ENCODE measurements around the gene AAK1. TPM values are rescaled to one million over a fixed set of nuclear protein-coding genes. Genes with fewer than 3 reads are reported as not detected.

The AAK1 gene
- polyA plus RNA-seq, 1 donor (not counting 4 experiments of a cell fraction or from before 2014, with no cell fraction given), result 12.3 TPM

DNA sequence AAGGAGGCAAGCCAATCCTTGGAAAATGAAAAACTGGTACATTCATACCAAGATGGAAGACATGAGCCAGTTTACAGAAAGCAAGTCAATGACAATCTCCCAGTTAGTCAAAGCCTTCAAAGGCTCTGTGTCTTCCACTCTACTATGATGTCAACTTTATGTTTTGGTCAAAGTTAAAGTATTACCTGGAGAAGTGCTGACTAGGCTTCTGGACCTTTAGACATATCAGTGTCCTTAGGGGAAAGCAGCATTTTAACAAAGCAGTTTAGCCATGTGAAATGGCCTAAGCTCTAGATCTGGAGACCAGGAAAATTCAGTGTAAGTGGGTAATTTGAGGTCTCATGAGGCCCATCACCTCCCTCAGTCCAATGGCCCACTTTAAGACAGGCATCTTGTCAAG lies 30.8 kb downstream of the AAK1 start:
- Histone ChIP-seq H3K4me3 (ENCODE audit: control insufficient read depth in 2 of 3, extremely low read depth in 1 of 3, insufficient read depth in 2 of 3, low read depth in 1 of 3, low read length in 3 of 3) (no peak overlapping the region), H3K9me1 (ENCODE audit: control insufficient read depth, extremely low read depth, insufficient read depth, low read length) (peaks cover 4% of the 10 kb centered on the region), H3K27ac (ENCODE audit: control insufficient read depth, insufficient read depth, low read length) (no peak overlapping the region), H4K20me1 (ENCODE audit: control insufficient read depth, extremely low read depth, insufficient read depth, low read length) (peaks cover 6% of the 10 kb centered on the region), H3K27me3 (ENCODE audit: control insufficient read depth, extremely low read depth, insufficient read depth, low read length) (no peaks in the 10 kb centered on the region), H3K79me2 (ENCODE audit: control insufficient read depth, insufficient read depth, low read length) (peaks cover 36% of the 10 kb centered on the region), H3K4me1 (ENCODE audit: control insufficient read depth, extremely low read depth, insufficient read depth, low read length) (peaks cover 13% of the 10 kb centered on the region), H3K4me2 (ENCODE audit: control insufficient read depth, extremely low read depth, insufficient read depth, low read depth, low read length) (no peak overlapping the region), H2AFZ (ENCODE audit: control insufficient read depth, low read length) (no peak overlapping the region), H3K9ac (ENCODE audit: control insufficient read depth, extremely low read depth, insufficient read depth, low read length) (no peak overlapping the region), H3K9me3 (ENCODE audit: control insufficient read depth, low read depth, low read length) (no peaks in the 10 kb centered on the region), H3K36me3 (ENCODE audit: control insufficient read depth in 2 of 2, extremely low read depth in 1 of 2, insufficient read depth in 2 of 2, low read length in 2 of 2) (peaks cover 0 to 1% of the 10 kb centered on the region in 2 experiments)
- TF ChIP-seq, protein P1, sequence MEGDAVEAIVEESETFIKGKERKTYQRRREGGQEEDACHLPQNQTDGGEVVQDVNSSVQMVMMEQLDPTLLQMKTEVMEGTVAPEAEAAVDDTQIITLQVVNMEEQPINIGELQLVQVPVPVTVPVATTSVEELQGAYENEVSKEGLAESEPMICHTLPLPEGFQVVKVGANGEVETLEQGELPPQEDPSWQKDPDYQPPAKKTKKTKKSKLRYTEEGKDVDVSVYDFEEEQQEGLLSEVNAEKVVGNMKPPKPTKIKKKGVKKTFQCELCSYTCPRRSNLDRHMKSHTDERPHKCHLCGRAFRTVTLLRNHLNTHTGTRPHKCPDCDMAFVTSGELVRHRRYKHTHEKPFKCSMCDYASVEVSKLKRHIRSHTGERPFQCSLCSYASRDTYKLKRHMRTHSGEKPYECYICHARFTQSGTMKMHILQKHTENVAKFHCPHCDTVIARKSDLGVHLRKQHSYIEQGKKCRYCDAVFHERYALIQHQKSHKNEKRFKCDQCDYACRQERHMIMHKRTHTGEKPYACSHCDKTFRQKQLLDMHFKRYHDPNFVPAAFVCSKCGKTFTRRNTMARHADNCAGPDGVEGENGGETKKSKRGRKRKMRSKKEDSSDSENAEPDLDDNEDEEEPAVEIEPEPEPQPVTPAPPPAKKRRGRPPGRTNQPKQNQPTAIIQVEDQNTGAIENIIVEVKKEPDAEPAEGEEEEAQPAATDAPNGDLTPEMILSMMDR (optimal IDR thresholded peaks at IDR 0.05 in 1 of 3, IDR thresholded peaks at IDR 0.05 in 1 of 3, conservative IDR thresholded peaks at IDR 0.05 in 1 of 3; ENCODE audit: extremely low read depth in 1 of 3, insufficient read depth in 2 of 3, low read length in 3 of 3), result no peak
- no peak for TF ChIP-seq EZH2 (IDR thresholded peaks at IDR 0.05; ENCODE audit: low read length)
- dilution Hi-C loops (cut with MboI; ENCODE audit: extremely low pct_ligation_motif_present, low sequenced_read_pairs), result no loop called here
- FAIRE-seq (no peak), DNase-seq (ENCODE audit: low read depth, low spot score) (no peak)

DNA sequence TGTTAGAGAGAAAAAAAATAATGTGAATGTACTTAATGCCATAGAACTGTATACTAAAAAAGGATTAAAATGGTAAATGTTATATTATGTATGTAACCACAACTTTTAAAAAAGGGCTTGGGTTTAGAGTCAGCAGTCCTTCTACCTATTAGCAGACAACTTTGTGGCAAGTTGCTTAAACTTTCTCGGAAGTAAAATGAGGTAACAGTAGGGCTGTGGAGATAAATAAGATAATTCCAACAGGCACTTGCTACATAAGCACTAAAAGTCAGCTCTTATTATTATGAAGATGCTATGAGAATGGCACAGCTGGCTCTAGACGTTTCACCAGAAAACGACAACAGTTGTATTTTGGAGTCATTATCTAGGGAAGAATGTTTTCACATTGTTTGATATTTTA lies 31.3 kb downstream of the AAK1 start:
- Histone ChIP-seq H3K79me2 (ENCODE audit: control insufficient read depth, insufficient read depth, low read length) (peaks cover 38% of the 10 kb centered on the region), H3K9ac (ENCODE audit: control insufficient read depth, extremely low read depth, insufficient read depth, low read length) (no peak overlapping the region), H4K20me1 (ENCODE audit: control insufficient read depth, extremely low read depth, insufficient read depth, low read length) (peaks cover 2% of the 10 kb centered on the region), H3K9me3 (ENCODE audit: control insufficient read depth, low read depth, low read length) (no peaks in the 10 kb centered on the region), H3K27me3 (ENCODE audit: control insufficient read depth, extremely low read depth, insufficient read depth, low read length) (no peaks in the 10 kb centered on the region), H3K9me1 (ENCODE audit: control insufficient read depth, extremely low read depth, insufficient read depth, low read length) (peaks cover 4% of the 10 kb centered on the region), H2AFZ (ENCODE audit: control insufficient read depth, low read length) (no peak overlapping the region), H3K4me3 (ENCODE audit: control insufficient read depth in 2 of 3, extremely low read depth in 1 of 3, insufficient read depth in 2 of 3, low read depth in 1 of 3, low read length in 3 of 3) (no peak overlapping the region), H3K4me2 (ENCODE audit: control insufficient read depth, extremely low read depth, insufficient read depth, low read depth, low read length) (no peak overlapping the region), H3K36me3 (ENCODE audit: control insufficient read depth in 2 of 2, extremely low read depth in 1 of 2, insufficient read depth in 2 of 2, low read length in 2 of 2) (peaks cover 0 to 1% of the 10 kb centered on the region in 2 experiments), H3K4me1 (ENCODE audit: control insufficient read depth, extremely low read depth, insufficient read depth, low read length) (peaks cover 9% of the 10 kb centered on the region), H3K27ac (ENCODE audit: control insufficient read depth, insufficient read depth, low read length) (no peak overlapping the region)
- TF ChIP-seq, protein P1 (optimal IDR thresholded peaks at IDR 0.05 in 1 of 3, IDR thresholded peaks at IDR 0.05 in 1 of 3, conservative IDR thresholded peaks at IDR 0.05 in 1 of 3; ENCODE audit: extremely low read depth in 1 of 3, insufficient read depth in 2 of 3, low read length in 3 of 3), result no peak
- no peak for TF ChIP-seq EZH2 (IDR thresholded peaks at IDR 0.05; ENCODE audit: low read length)
- FAIRE-seq (no peak), DNase-seq (ENCODE audit: low read depth, low spot score) (no peak)
- dilution Hi-C loops (cut with MboI; ENCODE audit: extremely low pct_ligation_motif_present, low sequenced_read_pairs), result no loop called here

Data from keratinocyte (primary cell).